PC-9 (cell line): ENCODE measurements around the gene MVB12B. TPM values are rescaled to one million over a fixed set of nuclear protein-coding genes. Genes with fewer than 3 reads are reported as not detected.

Source experiments
- BruUV-seq: library from RNA; stranded (reverse); fragments of 400-500 nt; replicated peaks from 2 replicates; lab custom pipeline; 2021; lab: Mats Ljungman, UMichigan
- CTCF ChIA-PET: fragments of 300-600 bp; sonication (Branson Sonifier 250); formaldehyde crosslinking; loops from one replicate; lab custom pipeline; 2022; ENCODE audit warnings: antibody characterized with exemption; lab: Charles Lee
- POLR2A ChIA-PET: fragments of 300-600 bp; sonication (Branson Sonifier 250); formaldehyde crosslinking; loops from one replicate; lab custom pipeline; 2022; ENCODE audit warnings: antibody characterized with exemption; ENCODE audit not compliant: unreplicated experiment; lab: Charles Lee
- DNase-seq, 2 experiments: peaks; one replicate each; pipeline versions ENCODE4 v3.0.0 to v3.0.0-alpha.2; 2015 to 2022; ENCODE audit warnings: mixed read lengths in 1 of 2
- H2AFZ ChIP-seq: fragments of 200-600 bp; sonication (generic); 2 replicates; pipeline ENCODE4 v1.8.1; 2017; ENCODE audit warnings: antibody characterized with exemption
- H3F3A ChIP-seq: fragments of 200-600 bp; sonication (generic); 2 replicates; pipeline ENCODE4 v1.8.1; 2017; ENCODE audit warnings: antibody characterized with exemption, mild to moderate bottlenecking, low read depth; ENCODE audit not compliant: insufficient read depth
- H3K27ac ChIP-seq: fragments of 200-600 bp; sonication (generic); 2 replicates; pipeline ENCODE4 v1.6.1; 2016; ENCODE audit warnings: mixed run types
- H3K27me3 ChIP-seq: fragments of 200-600 bp; sonication (generic); 2 replicates; pipeline ENCODE4 v1.6.1; 2016; ENCODE audit warnings: low read depth, mixed run types; ENCODE audit not compliant: insufficient read depth
- H3K36me3 ChIP-seq: fragments of 200-600 bp; sonication (generic); 2 replicates; pipeline ENCODE4 v1.6.1; 2016; ENCODE audit warnings: low read depth, mixed run types
- H3K4me1 ChIP-seq: fragments of 200-600 bp; sonication (generic); replicated peaks from 2 replicates; pipeline ENCODE4 v1.6.1; 2016; ENCODE audit warnings: mixed run types; ENCODE audit not compliant: insufficient read depth
- H3K4me2 ChIP-seq: fragments of 200-600 bp; sonication (generic); 2 replicates; pipeline ENCODE4 v1.6.1; 2017; ENCODE audit warnings: mixed run types
- H3K4me3 ChIP-seq: fragments of 200-600 bp; sonication (generic); 2 replicates; pipeline ENCODE4 v1.6.1; 2016; ENCODE audit warnings: mixed run types
- H3K79me2 ChIP-seq: fragments of 200-600 bp; sonication (generic); 2 replicates; pipeline ENCODE4 v1.6.1; 2017; ENCODE audit warnings: low read depth, mixed run types
- H3K9me2 ChIP-seq: fragments of 200-600 bp; sonication (generic); 2 replicates; pipeline ENCODE4 v1.8.1; 2017; ENCODE audit warnings: mild to moderate bottlenecking; ENCODE audit not compliant: insufficient read depth
- H3K9me3 ChIP-seq: fragments of 200-600 bp; sonication (generic); 2 replicates; pipeline ENCODE4 v1.8.1; 2016; ENCODE audit warnings: low read depth; ENCODE audit not compliant: insufficient read depth
- H4K20me1 ChIP-seq: fragments of 200-600 bp; sonication (generic); 2 replicates; pipeline ENCODE4 v1.8.1; 2017; ENCODE audit not compliant: insufficient read depth
- CTCF ChIP-seq: fragments of 200-600 bp; sonication (generic); conservative IDR thresholded peaks from 2 replicates; pipeline ENCODE4 v1.6.1; 2017; ENCODE audit warnings: mixed run types, antibody characterized with exemption, mild to moderate bottlenecking, moderate library complexity
- EZH2 ChIP-seq: fragments of 200-600 bp; sonication (generic); IDR thresholded peaks from 2 replicates; pipeline ENCODE4 v1.8.0; 2017; ENCODE audit warnings: antibody characterized with exemption, low read depth
- intact Hi-C: fragments of 100-400 bp; cut with micrococcal nuclease; formaldehyde crosslinking; loops from one replicate; pipeline ENCODE4 v1.10.0; 2022; ENCODE audit not compliant: unreplicated experiment
- total RNA-seq: library from RNA; stranded (reverse); gene quantifications from 2 replicates; pipeline ENCODE4 v1.2.3, GENCODE V29; 2021

Gene MVB12B
- total RNA-seq, 1 experiment from 2014 or later = 8.8 TPM

DNA sequence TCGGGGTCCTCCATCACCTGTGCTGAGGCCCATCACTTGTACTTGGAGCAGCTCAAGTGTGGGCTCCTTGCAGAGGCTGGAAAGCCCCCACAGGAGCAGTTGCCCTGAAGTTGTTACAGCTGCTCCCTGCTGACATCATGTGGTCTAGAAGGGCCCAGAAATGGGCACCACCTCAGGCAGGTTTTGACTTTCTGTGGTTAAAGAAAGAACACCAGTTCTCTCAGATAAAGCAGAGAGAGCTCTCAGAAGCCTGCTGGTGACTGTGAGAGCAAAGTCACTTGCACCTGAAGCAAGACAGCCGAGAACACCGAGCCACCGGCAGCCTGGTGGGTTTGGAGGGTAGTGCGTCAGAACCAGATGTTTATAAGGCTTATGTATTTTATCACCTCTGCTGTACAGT lies 70.4 kb downstream of the MVB12B start:
- no peak for DNase-seq
- no TSS peak for BruUV-seq
- Histone ChIP-seq H3K27ac (no peak overlapping the region), H3K9me3 (no peaks in the 10 kb centered on the region), H3K79me2 (no peaks in the 10 kb centered on the region), H3K9me2 (no peaks in the 10 kb centered on the region), H4K20me1 (no peaks in the 10 kb centered on the region), H3K36me3 (no peaks in the 10 kb centered on the region), H3K4me2 (no peak overlapping the region), H3K4me1 (no peaks in the 10 kb centered on the region; the same call in 1 of the 2 replicates), H3K4me3 (no peak overlapping the region), H3F3A (no peaks in the 10 kb centered on the region), H2AFZ (no peak overlapping the region), H3K27me3 (no peaks in the 10 kb centered on the region)
- ChIA-PET POLR2A (no interaction called here), CTCF (interaction anchor here (0.5 kb wide), 1 partner anchor 12 kb away, joined by 3 read pairs; no protein-coding TSS in a partner anchor)
- TF ChIP-seq CTCF (no peak), EZH2 (no peak)
- intact Hi-C loops = loop anchor here (5.0 kb wide), 2 partner anchors 635 to 840 kb away; no protein-coding TSS in a partner anchor

DNA sequence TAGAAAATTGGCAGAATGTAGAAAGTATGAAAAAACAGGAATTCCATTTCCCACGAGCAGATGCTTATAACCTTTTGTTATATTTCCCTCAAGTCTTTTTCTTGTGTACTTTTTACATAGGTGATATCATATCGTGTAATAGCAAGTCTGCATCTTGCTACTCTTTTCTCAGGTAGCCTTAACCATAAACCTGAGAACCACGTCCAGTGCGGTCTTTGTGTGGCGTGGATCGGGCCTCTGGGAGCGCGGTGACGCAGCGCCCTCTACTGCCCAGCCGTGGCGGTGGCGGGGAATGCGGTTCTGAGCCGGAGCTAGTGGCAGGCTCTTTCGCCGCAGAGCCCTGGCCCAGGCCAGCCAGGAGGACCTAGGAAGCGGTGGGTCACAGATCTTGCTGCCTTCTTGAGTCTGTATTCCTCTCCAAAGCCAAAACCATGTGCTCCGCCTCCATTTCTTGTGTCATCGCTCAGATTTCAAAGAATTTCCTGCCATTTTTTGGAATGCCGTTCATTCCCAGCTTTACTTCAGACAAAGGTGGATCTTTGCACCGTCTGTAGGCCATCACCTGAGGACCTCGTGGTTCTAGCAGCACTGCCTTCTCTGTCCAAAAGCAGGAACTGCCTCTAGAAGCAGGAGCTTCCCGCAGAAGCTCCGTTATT lies 71.9 kb downstream of the MVB12B start:
- no peak overlapping the region for H3K4me3 ChIP-seq
- no peaks in the 10 kb centered on the region for H3K27me3 ChIP-seq
- H3K27ac ChIP-seq = no peak overlapping the region
- TF ChIP-seq EZH2 (no peak), CTCF (peak; percentile 98)
- DNase-seq = peak in 1 of 2 experiments; percentile 84
- POLR2A ChIA-PET = interaction anchor here (0.5 to 0.7 kb wide), 3 partner anchors 832 to 1160 kb away, joined by 3 to 7 read pairs (median 4); no protein-coding TSS in a partner anchor
- H4K20me1 ChIP-seq = no peaks in the 10 kb centered on the region
- no TSS peak for BruUV-seq
- no peaks in the 10 kb centered on the region for H3K36me3 ChIP-seq
- no peak overlapping the region for H3K4me2 ChIP-seq
- H3K4me1 ChIP-seq = no peaks in the 10 kb centered on the region; the same call in 1 of the 2 replicates
- intact Hi-C loops = loop anchor here (1.0 to 5.0 kb wide), 6 partner anchors 96 to 990 kb away; no protein-coding TSS in a partner anchor
- no peak overlapping the region for H2AFZ ChIP-seq
- H3K9me2 ChIP-seq = no peaks in the 10 kb centered on the region
- no peaks in the 10 kb centered on the region for H3K9me3 ChIP-seq
- no peaks in the 10 kb centered on the region for H3K79me2 ChIP-seq
- CTCF ChIA-PET = interaction anchor here (0.6 to 1.6 kb wide), 9 partner anchors 12 to 991 kb away, joined by 3 to 4 read pairs (median 3); no protein-coding TSS in a partner anchor
- no peaks in the 10 kb centered on the region for H3F3A ChIP-seq

GRCh38 chr9:126399251-126399650 lies 72.6 kb downstream of the MVB12B start:
- CTCF ChIA-PET = interaction anchor here (1.0 to 1.6 kb wide), 2 partner anchors 13 to 992 kb away, joined by 3 read pairs; no protein-coding TSS in a partner anchor
- H3K9me2 ChIP-seq = no peaks in the 10 kb centered on the region
- no peaks in the 10 kb centered on the region for H3K36me3 ChIP-seq
- no peaks in the 10 kb centered on the region for H3K9me3 ChIP-seq
- H3K79me2 ChIP-seq = no peaks in the 10 kb centered on the region
- no peak for TF ChIP-seq CTCF
- no peak for TF ChIP-seq EZH2
- no peaks in the 10 kb centered on the region for H3F3A ChIP-seq
- H3K4me2 ChIP-seq = no peak overlapping the region
- H4K20me1 ChIP-seq = no peaks in the 10 kb centered on the region
- H3K4me3 ChIP-seq = no peak overlapping the region
- no peak overlapping the region for H2AFZ ChIP-seq
- DNase-seq = no peak
- POLR2A ChIA-PET = no interaction called here
- BruUV-seq = no TSS peak
- H3K4me1 ChIP-seq = no peaks in the 10 kb centered on the region; the same call in 1 of the 2 replicates
- H3K27me3 ChIP-seq = no peaks in the 10 kb centered on the region
- no peak overlapping the region for H3K27ac ChIP-seq
- intact Hi-C loops = loop anchor here (2.0 to 5.0 kb wide), 3 partner anchors 168 to 842 kb away; no protein-coding TSS in a partner anchor
